ENCODE measurements around the gene GRK4.

DNA sequence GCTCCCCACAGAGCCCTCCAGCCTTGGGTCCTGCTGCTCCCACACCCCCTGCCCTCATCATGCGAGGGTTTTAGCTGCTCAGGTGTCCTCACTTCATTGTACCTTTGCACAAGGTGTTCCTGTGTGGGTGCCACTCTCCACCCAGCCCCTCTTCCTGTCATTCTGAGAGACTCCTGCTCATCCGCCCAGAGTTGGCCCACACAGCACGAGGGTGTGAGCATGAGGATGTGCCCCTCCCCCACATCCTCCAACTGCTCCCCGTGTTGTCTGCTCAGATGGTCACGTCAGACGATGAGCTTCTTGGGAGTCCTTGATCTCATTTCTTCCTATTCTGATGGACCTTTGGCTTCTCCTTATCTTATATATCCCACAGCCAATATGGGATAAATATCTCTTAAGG is 57.8 kb downstream of the GRK4 start:
- TF ChIP-seq, protein P1, sequence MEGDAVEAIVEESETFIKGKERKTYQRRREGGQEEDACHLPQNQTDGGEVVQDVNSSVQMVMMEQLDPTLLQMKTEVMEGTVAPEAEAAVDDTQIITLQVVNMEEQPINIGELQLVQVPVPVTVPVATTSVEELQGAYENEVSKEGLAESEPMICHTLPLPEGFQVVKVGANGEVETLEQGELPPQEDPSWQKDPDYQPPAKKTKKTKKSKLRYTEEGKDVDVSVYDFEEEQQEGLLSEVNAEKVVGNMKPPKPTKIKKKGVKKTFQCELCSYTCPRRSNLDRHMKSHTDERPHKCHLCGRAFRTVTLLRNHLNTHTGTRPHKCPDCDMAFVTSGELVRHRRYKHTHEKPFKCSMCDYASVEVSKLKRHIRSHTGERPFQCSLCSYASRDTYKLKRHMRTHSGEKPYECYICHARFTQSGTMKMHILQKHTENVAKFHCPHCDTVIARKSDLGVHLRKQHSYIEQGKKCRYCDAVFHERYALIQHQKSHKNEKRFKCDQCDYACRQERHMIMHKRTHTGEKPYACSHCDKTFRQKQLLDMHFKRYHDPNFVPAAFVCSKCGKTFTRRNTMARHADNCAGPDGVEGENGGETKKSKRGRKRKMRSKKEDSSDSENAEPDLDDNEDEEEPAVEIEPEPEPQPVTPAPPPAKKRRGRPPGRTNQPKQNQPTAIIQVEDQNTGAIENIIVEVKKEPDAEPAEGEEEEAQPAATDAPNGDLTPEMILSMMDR (IDR thresholded peaks at IDR 0.05) = no peak
- no peak for TF ChIP-seq ZFX (IDR thresholded peaks at IDR 0.05; ENCODE audit: borderline replicate concordance)

Data from 22Rv1 (cell line).